HG03460 (cell line): ENCODE data around the gene AXIN2.
"Not testable (repeated sequence)": the region's sequence is repeated elsewhere in the genome, so short reads cannot be mapped to it uniquely, and the experiment has no call there.

Experiments
- ATAC-seq: cut with Tn5 transposase; IDR thresholded peaks from one replicate; pipeline ENCODE4 v1.9.1; 2021; ENCODE audit not compliant: unreplicated experiment

AXIN2 gene

DNA sequence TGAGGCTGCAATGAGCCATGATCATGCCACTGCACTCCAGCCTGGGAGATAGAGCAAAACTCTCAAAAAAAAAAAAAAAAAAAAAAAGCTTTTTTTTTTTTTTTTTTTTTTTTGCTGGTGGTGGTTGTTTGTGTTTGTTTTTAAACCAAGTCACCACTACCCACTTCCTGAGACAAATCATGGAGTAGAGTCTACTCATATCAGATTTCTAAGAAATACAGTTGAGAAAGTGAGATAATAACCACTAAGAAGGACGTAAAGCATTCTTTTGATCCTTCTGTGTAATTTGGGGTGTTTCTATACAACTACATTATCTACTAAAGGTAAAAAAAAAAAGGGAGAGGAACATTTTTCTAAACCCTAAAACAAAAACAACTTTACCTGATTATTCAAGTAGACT, 38.0 kb downstream of the AXIN2 start:
- ATAC-seq: no peak

- ATAC-seq: no peak
These were observed 38.6 kb downstream of the AXIN2 start for GRCh38 chr17:65522751-65523404.

GRCh38 chr17:65519462-65519861, 42.0 kb downstream of the AXIN2 start:
- ATAC-seq: no peak

DNA sequence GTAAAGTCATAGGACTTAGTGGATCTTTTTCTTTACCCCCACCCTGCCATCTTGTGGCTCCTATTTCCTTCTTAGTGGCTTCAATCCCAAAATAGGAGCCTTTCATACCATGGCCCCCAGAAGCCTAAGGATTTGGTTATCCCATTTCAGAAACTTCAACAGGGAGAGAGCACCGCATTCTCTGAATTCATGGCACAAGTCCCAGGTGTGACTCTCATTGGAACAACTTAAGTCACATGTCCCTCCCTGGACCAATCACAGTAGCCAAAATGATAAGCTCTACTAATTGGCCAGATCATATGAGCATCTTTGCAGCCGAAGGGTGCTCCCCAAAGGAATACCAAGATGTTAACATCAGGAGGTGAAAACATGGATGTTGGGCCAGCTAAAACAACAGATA, 43.2 kb downstream of the AXIN2 start:
- ATAC-seq: no peak

- ATAC-seq: no peak
These were observed 45.2 kb downstream of the AXIN2 start for GRCh38 chr17:65515959-65516948.

DNA sequence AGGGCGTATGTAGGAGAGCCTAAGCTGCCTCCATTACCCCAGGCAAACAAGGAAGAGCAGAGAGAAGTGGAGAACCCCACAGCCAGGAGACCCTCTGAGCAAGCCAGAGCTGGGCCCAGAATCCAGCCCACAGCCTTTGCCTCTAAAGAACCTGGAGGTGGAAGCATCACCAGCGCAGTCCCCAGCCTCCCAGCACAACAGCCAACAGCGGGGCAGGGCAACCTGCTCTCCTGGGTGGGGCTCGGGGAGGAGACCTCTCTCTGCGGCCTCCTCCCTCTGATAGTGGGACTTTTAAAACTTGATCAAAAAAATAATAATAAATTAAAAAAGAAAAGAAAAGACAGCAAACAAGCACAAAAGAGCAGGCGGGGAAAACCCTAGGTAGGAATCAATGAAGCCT, 45.9 kb downstream of the AXIN2 start:
- ATAC-seq: no peak

GRCh38 chr17:65514541-65514940, 46.9 kb downstream of the AXIN2 start:
- ATAC-seq: no peak

DNA sequence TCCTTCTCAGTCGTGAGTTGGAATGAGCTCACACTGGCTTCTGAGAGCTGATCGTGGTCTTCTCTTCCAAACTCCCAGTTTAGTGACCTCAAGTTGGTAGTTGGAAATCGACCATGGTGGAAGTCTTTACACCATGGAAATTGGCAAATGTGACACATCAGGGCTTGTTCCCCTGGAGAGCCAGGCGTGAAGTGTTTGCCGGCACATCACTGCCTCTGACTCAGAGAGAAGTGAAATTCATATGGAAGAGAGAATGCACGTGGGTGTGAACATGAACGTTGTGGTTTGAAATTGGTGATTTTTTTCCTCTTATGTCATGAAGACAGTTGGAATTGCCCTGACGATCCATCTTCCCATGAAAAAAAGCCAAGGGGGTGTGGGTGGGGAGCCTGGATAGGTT, 47.4 kb downstream of the AXIN2 start:
- no peak for ATAC-seq

DNA sequence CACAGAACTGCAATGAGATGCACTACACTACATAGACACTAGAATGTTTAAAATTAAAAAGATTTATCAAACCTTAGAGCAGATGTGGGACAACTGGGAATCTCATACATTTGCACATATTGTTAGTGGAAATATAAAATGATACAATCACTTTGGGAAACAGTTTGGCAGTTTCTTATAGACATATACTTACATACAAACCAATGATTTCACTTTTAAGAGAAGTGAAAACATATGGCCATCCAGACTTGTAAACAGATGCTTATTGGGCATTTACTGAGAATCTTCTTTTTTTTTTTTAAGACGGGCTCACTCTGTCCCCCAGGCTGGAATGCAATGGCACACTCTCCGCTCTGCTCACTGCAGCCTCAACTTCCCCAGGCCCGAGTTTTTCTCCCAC, 50.1 kb downstream of the AXIN2 start:
- ATAC-seq: no peak

GRCh38 chr17:65509032-65509431, 52.4 kb downstream of the AXIN2 start:
- no peak for ATAC-seq

DNA sequence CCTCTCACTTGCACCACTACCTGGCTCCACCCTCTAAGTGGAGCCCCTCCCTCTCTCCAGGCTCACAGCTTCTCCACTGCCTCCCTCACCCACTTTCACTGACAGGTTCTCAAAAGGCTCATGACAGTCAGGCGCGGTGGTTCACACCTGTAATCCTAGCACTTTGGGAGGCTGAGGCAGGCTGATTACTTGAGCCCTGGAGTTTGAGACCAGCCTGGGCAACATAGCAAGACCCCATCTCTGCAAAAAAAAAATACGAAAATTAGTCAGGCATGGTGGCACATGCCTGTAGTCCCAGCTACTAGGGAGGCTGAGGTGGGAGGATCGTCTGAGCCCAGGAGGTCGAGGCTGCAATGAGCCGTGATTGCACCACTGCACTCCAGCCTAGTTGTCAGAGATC, 56.8 kb downstream of the AXIN2 start:
- ATAC-seq: not testable (repeated sequence)

GRCh38 chr17:65504141-65504540, 57.3 kb downstream of the AXIN2 start:
- ATAC-seq: no peak

DNA sequence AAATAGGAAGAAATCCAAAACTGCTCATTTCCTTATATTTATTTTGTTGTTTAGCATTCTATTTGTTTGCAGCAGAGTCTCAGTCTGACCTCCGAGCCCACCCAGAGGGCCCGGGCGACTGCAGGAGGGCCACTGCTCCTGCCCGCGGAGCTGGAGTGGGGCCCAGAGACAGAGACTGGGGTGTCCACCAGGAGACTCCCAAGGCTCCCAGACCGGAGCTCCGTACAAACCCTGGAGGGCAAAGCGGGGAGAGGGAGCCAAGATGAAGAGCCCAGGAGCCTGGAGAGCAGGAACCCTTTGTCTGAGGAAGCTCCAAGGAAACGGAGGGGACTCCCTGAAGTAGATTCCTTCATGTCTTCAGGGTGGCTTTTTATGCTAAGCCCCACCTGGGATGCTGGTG, 57.9 kb downstream of the AXIN2 start:
- no peak for ATAC-seq

DNA sequence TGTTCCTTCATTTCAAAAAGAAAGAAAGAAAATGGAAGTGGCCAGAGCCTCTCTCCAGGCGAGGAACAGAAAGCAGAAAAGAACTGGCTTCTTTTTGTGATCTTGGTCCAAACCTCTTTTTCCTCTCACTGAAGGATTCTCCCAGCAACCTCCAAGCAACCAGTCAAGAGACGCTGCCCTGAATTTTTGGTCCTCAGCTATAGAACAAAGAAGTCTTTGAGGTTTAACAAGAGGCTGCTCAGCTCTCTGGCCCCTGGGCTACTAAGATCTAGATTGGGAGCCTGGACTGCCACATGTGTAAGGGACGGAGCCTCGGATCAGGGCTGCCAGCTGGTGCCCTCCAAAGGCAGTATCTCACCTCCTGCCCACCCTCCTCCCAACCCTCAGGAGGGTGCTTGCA, 62.6 kb downstream of the AXIN2 start:
- no peak for ATAC-seq

DNA sequence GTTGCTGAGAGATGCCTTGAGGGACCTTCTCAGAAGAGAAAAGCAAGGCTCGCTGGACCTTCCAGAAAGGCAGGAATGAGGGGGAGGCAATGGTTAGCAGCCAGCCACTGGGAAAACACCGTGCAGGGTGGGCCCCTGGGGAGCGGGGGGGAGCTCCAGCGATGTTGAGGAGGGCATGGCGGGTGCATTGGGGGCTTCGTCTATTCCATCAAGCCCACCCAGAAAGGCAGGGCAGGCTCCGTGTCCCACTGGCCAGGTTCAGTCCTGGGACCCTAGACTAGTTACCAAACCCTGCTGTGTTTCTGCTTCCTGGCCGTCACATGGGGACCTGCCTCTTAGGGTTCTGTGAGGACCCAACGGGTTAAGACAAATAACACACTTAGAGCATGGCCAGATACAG, 64.6 kb downstream of the AXIN2 start:
- no peak for ATAC-seq

DNA sequence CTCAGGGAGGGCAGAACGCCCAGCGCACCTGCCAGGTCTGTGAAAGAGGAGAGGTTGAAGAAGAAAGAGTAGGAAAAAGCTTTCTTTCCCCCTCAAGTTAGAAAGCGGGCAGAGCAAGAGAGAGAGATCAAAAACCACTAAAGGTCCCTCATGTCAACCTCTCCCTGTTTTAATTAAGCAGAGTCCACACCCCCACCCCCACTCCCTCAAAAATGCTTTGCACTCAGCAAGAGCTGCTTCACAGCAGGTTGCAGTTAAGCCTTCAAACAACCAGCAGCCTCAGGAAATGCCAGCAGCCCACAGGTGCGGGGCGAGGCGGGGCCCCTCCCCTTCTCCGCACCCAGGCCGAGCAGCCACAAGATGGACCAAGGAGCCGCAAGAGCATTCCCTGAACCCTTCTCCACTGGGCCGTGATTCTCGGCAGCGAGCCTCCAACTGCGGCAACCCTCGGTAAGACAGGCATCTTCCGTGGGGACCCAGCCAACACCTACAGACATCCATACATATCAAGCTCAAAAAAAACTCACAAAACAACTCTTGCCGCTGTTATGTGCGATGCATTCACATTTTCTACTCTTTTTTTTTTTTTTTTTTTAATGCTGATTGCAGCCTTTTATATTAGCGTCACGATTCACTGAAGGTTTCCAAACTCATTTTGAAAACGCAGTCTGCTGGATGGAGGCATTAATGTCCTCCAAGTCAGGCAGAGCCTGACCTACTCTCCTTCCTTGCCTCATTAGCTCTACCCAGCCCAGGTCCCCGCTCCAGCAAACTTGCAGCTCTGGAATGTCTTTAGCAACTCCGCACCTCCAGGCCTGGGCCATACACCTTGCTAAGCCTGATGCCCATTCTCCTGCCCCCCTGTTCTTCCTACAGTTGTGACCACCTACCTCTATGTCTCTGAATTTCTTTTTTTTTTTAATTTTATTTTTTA, 66.1 kb downstream of the AXIN2 start:
- ATAC-seq: no peak

DNA sequence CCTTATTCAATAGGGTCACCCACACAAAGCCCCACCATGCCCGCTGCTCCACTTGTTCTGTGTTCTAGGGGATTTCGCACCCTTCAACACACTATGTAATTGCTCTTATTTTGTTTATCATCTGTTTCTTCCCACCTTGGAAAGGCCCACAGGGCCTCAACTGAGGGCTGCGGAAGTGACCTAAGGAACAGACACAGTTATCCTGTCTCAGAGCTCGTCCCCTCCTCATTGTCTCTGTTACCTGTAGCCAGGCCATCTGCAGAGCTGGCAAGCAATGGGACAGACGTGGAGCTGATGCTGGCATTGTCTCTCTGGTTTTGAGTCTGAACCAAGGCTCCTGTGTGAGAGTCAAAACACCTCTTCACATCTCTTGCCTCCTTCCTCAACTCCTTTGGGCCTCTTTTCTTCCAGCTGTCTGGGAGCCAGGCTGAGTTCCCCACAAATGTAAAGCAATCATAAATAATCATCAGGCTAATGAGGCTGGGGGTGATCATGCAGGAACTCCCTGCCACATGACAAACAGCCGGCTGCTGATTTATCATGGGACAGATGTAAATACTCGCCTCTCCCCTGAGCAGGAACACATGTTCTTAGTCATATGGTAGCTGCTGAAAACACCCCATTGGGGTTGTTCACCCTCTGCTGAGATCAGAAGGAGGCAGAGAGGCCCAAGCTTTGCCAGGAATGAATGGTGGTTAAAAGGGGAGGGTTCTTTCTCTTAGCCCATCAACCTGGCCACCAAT, 71.9 kb downstream of the AXIN2 start:
- no peak for ATAC-seq

GRCh38 chr17:65488665-65489064, 72.8 kb downstream of the AXIN2 start:
- ATAC-seq: no peak

GRCh38 chr17:65487990-65488389, 73.5 kb downstream of the AXIN2 start:
- no peak for ATAC-seq

DNA sequence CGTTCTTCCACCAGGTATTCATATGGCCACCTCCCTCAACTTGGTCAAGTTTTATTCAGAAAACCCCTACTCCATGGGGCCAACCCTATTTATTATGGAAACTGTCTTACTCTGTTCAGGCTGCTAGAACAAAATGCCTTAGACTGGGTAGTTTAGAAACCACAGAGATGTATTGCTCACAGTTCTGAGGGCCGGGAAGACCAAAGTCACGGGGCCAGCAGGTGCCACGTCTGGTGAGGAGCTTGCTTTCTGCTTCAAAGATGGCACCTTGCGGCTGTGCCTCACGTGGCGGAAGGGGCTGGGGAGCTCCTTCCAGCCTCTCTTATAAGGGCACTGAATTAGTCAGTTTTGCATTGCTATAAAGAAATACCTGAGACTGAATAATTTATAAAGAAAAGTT, 74.3 kb downstream of the AXIN2 start:
- ATAC-seq: no peak
